Measurements from ENCODE around the gene LAPTM4A.

- TF ChIP-seq BHLHE40 (IDR thresholded peaks at IDR 0.05; ENCODE audit: low read depth, low read length) = no peak
- TF ChIP-seq POLR2A (IDR thresholded peaks at IDR 0.05; ENCODE audit: low read length) = no peak
- TF ChIP-seq MAX (IDR thresholded peaks at IDR 0.05) = no peak
- no peak for TF ChIP-seq HDAC2 (IDR thresholded peaks at IDR 0.05)
- TF ChIP-seq CHD2 (IDR thresholded peaks at IDR 0.05; ENCODE audit: low read length, partially characterized antibody) = no peak
- TF ChIP-seq CEBPB (IDR thresholded peaks at IDR 0.05) = no peak
- no peak for TF ChIP-seq MYC (IDR thresholded peaks at IDR 0.05; ENCODE audit: borderline replicate concordance, low read length)
Measured at GRCh38 chr2:20050104-20050645, 1.3 kb downstream of the LAPTM4A start.

Measured in A549 (cell line).